Panc1 (cell line): ENCODE measurements around the gene DAPK1. TPM values are rescaled to one million over a fixed set of nuclear protein-coding genes. Genes with fewer than 3 reads are reported as not detected.

Source experiments
- ATAC-seq: fragments of 200-7000 bp; cut with Tn5 transposase; 2 replicates; pipeline ENCODE4 v1.9.1; 2020; ENCODE audit warnings: mild to moderate bottlenecking, moderate library complexity
- BruUV-seq: library from RNA; stranded (reverse); fragments of 400-500 nt; replicated peaks from 2 replicates; lab custom pipeline; 2021; lab: Mats Ljungman, UMichigan
- CTCF ChIA-PET: fragments of 300-600 bp; sonication (Branson Sonifier 250); formaldehyde crosslinking; loops from one replicate; lab custom pipeline; 2022; ENCODE audit warnings: antibody characterized with exemption; lab: Charles Lee
- POLR2A ChIA-PET: fragments of 300-600 bp; sonication (Branson Sonifier 250); formaldehyde crosslinking; loops from one replicate; lab custom pipeline; 2022; ENCODE audit warnings: antibody characterized with exemption; lab: Charles Lee
- DNase-seq: peaks from one replicate; pipeline ENCODE4 v3.0.0-alpha.2; 2010; ENCODE audit warnings: low read depth, low spot score
- H3K27ac ChIP-seq: 2 replicates; pipeline ENCODE4 v1.5.1; 2011; ENCODE audit warnings: mild to moderate bottlenecking, low read length, inconsistent platforms
- H3K27me3 ChIP-seq: fragments of 200-500 bp; sonication (Bioruptor generic); 2 replicates; pipeline ENCODE4 v1.6.0; 2014; ENCODE audit warnings: low read length, inconsistent platforms; ENCODE audit not compliant: control insufficient read depth, insufficient read depth
- H3K36me3 ChIP-seq: fragments of 200-500 bp; sonication (Bioruptor generic); 2 replicates; pipeline ENCODE4 v1.5.1; 2014; ENCODE audit warnings: inconsistent platforms, mild to moderate bottlenecking, low read length, moderate library complexity; ENCODE audit not compliant: control insufficient read depth, insufficient read depth
- H3K4me1 ChIP-seq: 2 replicates; pipeline ENCODE4 v1.5.1; 2011; ENCODE audit warnings: inconsistent platforms, mild to moderate bottlenecking, low read length, moderate library complexity; ENCODE audit not compliant: control insufficient read depth, insufficient read depth
- H3K4me3 ChIP-seq, 2 experiments: 2 replicates each; pipeline ENCODE4 v1.5.1; 2011 to 2012; ENCODE audit warnings: low read depth in 2 of 2, low read length in 2 of 2, mild to moderate bottlenecking in 2 of 2, inconsistent platforms in 1 of 2, moderate library complexity in 1 of 2
- H3K9me3 ChIP-seq: fragments of 200-500 bp; sonication (Bioruptor generic); 2 replicates; pipeline ENCODE4 v1.5.1; 2014; ENCODE audit warnings: low read depth, mild to moderate bottlenecking, inconsistent platforms, low read length, moderate library complexity; ENCODE audit not compliant: control insufficient read depth, insufficient read depth
- POLR2AphosphoS5 ChIP-seq: IDR thresholded peaks from 2 replicates; pipeline ENCODE4 v1.6.1; 2012; ENCODE audit warnings: mild to moderate bottlenecking, low read depth, low read length, moderate library complexity
- SIN3A ChIP-seq: IDR thresholded peaks from 2 replicates; pipeline ENCODE4 v1.6.1; 2012; ENCODE audit warnings: low read depth, mild to moderate bottlenecking, low read length, moderate library complexity, borderline replicate concordance; ENCODE audit not compliant: insufficient read depth
- TCF7L2 ChIP-seq: IDR thresholded peaks from 2 replicates; pipeline ENCODE4 v1.6.1; 2011; ENCODE audit warnings: mild to moderate bottlenecking, low read depth, low read length, inconsistent platforms
- in situ Hi-C: cut with HindIII; loops from 2 replicates; pipeline ENCODE4 v1.10.0; 2016; ENCODE audit warnings: low sequenced_read_pairs, low pct_unique_long_range_greater_than_20kb
- intact Hi-C: fragments of 100-400 bp; cut with micrococcal nuclease; formaldehyde crosslinking; loops from one replicate; pipeline ENCODE4 v1.10.0; 2022; ENCODE audit not compliant: unreplicated experiment
- total RNA-seq: library from RNA; stranded (reverse); gene quantifications from one replicate; pipeline ENCODE4 v1.2.1, GENCODE V29; 2021; ENCODE audit not compliant: unreplicated experiment
- TF ChIP-seq, protein P1 (sequence below): fragments of 450-650 bp; IDR thresholded peaks from 2 replicates; pipeline ENCODE4 v1.5.1; 2017; ENCODE audit warnings: mild to moderate bottlenecking
- TF ChIP-seq, protein P2 (sequence below), 2 experiments: IDR thresholded peaks; 2 replicates each; pipeline ENCODE4 v1.6.1; 2011 to 2012; ENCODE audit warnings: low read depth in 2 of 2, control low read depth in 1 of 2, low read length in 1 of 2, mild to moderate bottlenecking in 1 of 2, moderate library complexity in 1 of 2; ENCODE audit not compliant: insufficient read depth in 1 of 2

DAPK1 gene
- total RNA-seq, 1 experiment from 2014 or later, result 0.87 TPM

DNA sequence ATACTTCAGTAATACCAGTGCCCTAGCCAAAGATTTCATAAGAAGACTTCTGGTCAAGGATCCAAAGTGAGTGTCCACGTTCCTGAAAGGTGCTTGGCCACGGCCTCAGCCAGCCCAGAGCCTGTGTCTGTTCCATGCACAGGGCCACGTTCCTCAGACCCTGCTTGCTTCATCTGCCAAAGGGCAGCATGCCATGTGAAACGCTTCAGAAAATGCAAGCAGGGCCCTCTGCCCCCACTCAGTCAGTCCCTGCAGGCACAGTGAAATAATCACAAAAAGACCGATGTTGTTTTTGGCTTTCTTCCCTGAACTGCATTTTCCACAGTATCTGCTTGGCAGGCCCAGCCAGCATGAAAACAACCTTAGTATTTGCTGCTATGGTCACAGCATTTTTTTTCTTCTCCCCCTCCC, 142.7 kb downstream of the DAPK1 start:
- no peak for DNase-seq
- no peaks in the 10 kb centered on the region for H3K9me3 ChIP-seq
- no peaks in the 10 kb centered on the region for H3K4me1 ChIP-seq
- no peak for ATAC-seq
- no peak for TF ChIP-seq POLR2AphosphoS5
- no peak for TF ChIP-seq TCF7L2
- TF ChIP-seq SIN3A, result no peak
- TF ChIP-seq, protein P1, sequence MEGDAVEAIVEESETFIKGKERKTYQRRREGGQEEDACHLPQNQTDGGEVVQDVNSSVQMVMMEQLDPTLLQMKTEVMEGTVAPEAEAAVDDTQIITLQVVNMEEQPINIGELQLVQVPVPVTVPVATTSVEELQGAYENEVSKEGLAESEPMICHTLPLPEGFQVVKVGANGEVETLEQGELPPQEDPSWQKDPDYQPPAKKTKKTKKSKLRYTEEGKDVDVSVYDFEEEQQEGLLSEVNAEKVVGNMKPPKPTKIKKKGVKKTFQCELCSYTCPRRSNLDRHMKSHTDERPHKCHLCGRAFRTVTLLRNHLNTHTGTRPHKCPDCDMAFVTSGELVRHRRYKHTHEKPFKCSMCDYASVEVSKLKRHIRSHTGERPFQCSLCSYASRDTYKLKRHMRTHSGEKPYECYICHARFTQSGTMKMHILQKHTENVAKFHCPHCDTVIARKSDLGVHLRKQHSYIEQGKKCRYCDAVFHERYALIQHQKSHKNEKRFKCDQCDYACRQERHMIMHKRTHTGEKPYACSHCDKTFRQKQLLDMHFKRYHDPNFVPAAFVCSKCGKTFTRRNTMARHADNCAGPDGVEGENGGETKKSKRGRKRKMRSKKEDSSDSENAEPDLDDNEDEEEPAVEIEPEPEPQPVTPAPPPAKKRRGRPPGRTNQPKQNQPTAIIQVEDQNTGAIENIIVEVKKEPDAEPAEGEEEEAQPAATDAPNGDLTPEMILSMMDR, result no peak
- TF ChIP-seq, protein P2, sequence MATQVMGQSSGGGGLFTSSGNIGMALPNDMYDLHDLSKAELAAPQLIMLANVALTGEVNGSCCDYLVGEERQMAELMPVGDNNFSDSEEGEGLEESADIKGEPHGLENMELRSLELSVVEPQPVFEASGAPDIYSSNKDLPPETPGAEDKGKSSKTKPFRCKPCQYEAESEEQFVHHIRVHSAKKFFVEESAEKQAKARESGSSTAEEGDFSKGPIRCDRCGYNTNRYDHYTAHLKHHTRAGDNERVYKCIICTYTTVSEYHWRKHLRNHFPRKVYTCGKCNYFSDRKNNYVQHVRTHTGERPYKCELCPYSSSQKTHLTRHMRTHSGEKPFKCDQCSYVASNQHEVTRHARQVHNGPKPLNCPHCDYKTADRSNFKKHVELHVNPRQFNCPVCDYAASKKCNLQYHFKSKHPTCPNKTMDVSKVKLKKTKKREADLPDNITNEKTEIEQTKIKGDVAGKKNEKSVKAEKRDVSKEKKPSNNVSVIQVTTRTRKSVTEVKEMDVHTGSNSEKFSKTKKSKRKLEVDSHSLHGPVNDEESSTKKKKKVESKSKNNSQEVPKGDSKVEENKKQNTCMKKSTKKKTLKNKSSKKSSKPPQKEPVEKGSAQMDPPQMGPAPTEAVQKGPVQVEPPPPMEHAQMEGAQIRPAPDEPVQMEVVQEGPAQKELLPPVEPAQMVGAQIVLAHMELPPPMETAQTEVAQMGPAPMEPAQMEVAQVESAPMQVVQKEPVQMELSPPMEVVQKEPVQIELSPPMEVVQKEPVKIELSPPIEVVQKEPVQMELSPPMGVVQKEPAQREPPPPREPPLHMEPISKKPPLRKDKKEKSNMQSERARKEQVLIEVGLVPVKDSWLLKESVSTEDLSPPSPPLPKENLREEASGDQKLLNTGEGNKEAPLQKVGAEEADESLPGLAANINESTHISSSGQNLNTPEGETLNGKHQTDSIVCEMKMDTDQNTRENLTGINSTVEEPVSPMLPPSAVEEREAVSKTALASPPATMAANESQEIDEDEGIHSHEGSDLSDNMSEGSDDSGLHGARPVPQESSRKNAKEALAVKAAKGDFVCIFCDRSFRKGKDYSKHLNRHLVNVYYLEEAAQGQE (IDR thresholded peaks at IDR 0.05; ENCODE audit: insufficient read depth in 1 of 2, low read depth in 2 of 2, low read length in 1 of 2), result no peak
- H3K27ac ChIP-seq, result no peak overlapping the region
- no peak overlapping the region for H3K4me3 ChIP-seq
- POLR2A ChIA-PET, result no interaction called here
- CTCF ChIA-PET, result no interaction called here
- H3K27me3 ChIP-seq, result no peaks in the 10 kb centered on the region
- intact Hi-C loops, result no loop called here
- no TSS peak for BruUV-seq
- in situ Hi-C loops, result no loop called here
- H3K36me3 ChIP-seq, result no peaks in the 10 kb centered on the region

DNA sequence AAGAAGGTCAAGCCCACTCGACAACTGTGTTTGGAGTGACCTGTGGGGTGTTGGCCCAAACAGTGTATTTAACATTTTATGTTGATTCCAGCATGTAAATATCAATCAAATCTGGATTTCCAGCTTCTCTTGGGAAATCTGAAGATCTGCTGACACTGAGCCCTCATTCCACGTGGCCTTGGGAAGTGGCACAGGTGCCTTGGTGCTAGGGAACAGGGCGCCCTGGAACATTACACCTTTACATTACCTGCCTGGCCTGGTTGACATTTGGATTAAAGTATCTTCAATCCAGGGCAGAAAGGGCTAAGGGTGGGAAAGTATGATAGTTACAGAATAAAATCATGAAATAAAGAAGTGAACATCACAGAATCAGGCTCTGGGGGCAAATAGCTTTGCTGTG, 143.4 kb downstream of the DAPK1 start:
- ChIA-PET CTCF (no interaction called here), POLR2A (no interaction called here)
- no peaks in the 10 kb centered on the region for H3K9me3 ChIP-seq
- no peak overlapping the region for H3K27ac ChIP-seq
- no peaks in the 10 kb centered on the region for H3K4me1 ChIP-seq
- TF ChIP-seq SIN3A (no peak), TCF7L2 (no peak), POLR2AphosphoS5 (no peak)
- TF ChIP-seq, protein P1, result no peak
- TF ChIP-seq, protein P2 (IDR thresholded peaks at IDR 0.05; ENCODE audit: insufficient read depth in 1 of 2, low read depth in 2 of 2, low read length in 1 of 2), result no peak
- no peak overlapping the region for H3K4me3 ChIP-seq
- no peaks in the 10 kb centered on the region for H3K27me3 ChIP-seq
- BruUV-seq, result no TSS peak
- H3K36me3 ChIP-seq, result no peaks in the 10 kb centered on the region
- intact Hi-C loops (no loop called here), in situ Hi-C loops (no loop called here)
- no peak for DNase-seq
- no peak for ATAC-seq
